ENCODE data around the gene ATP5PF.
"Not testable (repeated sequence)": the region's sequence is repeated elsewhere in the genome, so short reads cannot be mapped to it uniquely, and the experiment has no call there.

ATP5PF gene, protein sequence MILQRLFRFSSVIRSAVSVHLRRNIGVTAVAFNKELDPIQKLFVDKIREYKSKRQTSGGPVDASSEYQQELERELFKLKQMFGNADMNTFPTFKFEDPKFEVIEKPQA

GRCh38 chr21:25734904-25735645 is at the start of gene ATP5PF, which contains the start of gene GABPA:
ATP5PF (minus strand) TSS chr21:25734904; CDS start chr21:25729794, 5,110 bp downstream.
GABPA (plus strand) TSS chr21:25734972; CDS start chr21:25741599, 6,627 bp downstream.
- DNase-seq = peak; percentile 98

DNA sequence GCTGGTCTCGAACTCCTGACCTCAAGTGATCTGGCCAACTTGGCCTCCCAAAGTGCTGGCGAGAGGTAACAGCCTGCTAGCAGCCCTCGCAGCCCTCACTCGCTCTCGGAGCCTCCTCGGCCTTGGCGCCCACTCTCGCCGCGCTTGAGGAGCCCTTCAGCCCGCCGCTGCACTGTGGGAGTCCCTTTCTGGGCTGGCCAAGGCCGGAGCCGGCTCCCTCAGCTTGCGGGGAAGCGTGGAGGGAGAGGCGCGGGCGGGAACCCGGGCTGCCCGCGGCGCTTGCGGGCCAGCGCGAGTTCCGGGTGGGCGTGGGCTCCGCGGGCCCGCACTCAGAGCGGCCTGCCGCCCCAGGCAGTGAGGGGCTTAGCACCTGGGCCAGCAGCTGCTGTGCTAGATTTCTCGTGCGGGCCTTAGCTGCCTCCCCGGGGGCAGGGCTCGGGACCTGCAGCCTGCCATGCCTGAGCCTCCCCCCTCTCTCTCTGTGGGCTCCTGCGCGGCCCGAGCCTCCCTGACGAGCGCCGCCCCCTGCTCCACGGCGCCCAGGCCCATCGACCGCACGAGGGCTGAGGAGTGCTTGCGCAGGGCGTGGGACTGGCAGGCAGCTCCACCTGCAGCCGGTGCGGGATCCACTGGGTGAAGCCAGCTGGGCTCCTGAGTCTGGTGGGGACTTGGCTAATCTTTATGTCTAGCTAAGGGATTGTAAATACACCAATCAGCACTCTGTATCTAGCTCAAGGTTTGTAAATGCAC is 43.6 kb upstream of the ATP5PF start:
- DNase-seq = not testable (repeated sequence)

DNA sequence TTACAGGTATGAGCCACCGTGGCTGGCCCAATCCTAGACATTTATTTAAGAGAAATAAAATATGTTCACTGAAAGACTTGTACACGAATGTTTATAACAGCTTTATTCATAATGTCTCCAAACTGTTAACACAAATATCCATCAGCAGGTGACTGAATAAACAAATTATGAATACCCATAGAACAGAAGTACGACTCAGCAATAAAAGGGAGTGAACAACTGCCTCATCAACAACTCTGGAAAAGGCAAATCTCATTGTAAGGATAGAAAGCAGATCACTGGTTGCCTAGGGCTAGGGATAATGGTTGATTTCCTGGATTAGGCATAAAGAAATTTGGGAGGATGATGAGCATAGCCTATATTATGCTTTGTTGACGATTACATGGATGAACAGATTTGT is 41.7 kb upstream of the ATP5PF start:
- DNase-seq = no peak

DNA sequence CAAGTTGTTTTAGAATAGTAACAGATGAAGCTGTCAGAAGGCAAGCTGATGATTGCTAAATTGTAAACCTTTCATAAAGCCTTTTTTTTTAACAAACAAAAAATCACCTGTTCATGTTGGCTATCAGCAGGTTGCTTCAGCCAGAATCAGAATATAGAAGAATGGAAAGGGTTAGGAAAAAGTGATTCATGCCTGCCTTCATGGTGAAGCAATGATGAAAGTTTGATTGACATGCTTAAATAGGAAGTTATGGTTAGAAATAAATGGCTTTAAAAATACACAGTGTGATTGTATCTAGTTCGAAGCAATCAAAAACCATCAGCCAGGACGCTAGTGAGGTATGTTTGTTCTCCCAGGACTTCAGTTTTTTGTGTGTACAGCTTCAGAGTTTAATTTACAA is 38.0 kb upstream of the ATP5PF start:
- no peak for DNase-seq

DNA sequence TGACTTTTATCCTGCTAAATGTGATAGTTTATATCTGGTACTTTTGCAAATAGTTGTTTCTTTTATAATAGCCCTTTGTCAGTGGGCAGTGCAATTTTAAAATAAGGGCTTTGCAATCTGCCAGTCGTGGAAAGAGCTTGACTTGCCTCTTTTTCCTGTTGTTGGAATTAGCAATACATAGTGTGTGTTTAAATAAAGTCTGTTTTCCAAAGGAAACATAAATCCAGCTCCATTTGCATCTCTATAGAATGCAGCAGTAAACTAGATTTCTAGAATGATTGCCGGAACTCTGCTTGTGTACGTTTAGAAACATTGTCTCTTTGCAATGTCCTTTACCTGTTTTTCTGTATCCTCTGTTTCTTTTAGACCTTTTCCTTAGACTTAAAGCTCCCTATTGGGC is 33.2 kb upstream of the ATP5PF start:
- no peak for DNase-seq

DNA sequence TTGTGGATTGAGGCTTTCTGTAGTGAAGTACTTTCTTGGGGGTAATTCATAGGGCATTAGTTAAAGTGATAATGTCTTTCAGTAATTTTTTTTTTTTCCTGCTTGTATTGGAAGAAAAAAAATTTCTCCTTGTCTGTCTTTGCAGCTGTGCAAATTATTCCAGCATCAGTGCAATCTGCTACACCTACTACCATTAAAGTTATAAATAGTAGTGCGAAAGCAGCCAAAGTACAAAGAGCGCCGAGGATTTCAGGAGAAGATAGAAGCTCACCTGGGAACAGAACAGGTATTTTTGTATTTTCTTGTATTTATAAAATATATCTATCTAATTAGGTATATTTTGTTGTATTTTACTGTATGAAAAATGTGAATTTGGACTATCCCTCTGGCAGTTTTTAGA is 29.4 kb upstream of the ATP5PF start:
- DNase-seq = no peak

- no peak for DNase-seq
Measured at GRCh38 chr21:25760677-25761076, 26.0 kb upstream of the ATP5PF start.

GRCh38 chr21:25760061-25760460 is 25.4 kb upstream of the ATP5PF start:
- no peak for DNase-seq

- no peak for DNase-seq
Measured at GRCh38 chr21:25759573-25759972, 24.9 kb upstream of the ATP5PF start.

DNA sequence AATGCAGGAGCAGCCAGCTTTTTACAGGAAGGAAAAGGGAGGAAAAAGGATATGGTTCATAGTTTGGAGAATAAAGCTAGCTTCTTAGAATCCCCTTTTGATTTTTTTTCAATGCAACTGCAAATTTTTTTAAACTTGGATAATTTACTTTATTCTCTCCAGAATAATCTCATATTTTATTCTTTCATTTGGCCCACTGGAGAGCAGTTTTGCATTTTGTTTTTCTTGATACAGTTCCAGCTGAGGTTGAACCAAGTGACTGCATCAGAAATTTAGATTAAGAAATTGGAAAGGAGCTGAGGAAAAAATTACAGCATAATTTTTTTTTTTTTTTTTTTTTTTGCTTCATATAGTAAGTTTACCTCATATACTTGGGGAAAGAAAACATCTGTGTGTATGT is 22.8 kb upstream of the ATP5PF start:
- DNase-seq = no peak

GRCh38 chr21:25756190-25756932 is 21.7 kb upstream of the ATP5PF start:
- no peak for DNase-seq

- DNase-seq = no peak
Measured at GRCh38 chr21:25752416-25752815, 17.7 kb upstream of the ATP5PF start.

- DNase-seq = no peak
Measured at GRCh38 chr21:25750085-25750484, 15.4 kb upstream of the ATP5PF start.

DNA sequence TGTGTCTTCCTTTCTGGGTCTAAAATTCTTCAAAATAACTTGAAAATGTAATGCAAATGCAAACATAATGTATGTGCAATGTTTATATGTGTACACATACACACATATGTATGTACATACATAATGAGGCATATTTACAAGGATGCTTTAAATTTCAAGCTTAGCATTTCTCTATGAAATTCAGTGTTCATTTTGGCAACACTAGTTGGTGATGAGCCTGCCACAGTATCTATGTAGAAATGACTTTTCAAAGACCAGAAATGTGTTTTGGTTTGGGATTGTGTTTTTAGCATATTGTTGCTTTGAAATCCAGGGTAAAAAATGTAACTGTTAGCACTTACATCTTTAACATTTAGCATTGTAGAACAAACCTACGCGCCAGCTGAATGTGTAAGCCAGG is 10.2 kb upstream of the ATP5PF start:
- DNase-seq = no peak

DNA sequence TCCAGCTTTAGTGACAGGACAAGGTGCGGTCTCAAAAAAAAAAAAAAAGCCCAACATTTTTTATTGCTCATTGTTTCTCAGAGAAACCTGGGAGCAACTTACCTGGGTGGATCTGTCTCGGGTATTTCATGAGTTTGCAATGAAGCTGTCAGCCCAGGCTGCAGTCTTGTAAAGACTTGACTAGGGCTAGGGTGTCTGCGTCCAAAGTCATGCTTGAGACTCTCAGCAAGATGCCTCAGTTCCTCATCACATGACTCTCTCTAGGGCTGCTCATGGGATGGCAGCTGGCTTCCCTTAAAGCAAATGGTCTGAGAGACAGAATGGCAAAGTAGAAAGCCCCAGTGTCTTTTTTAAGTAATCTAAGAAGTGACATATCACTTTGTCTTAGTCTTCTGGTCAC is 8.2 kb upstream of the ATP5PF start:
- no peak for DNase-seq

- no peak for DNase-seq
Measured at GRCh38 chr21:25737421-25737820, 2.7 kb upstream of the ATP5PF start.

GRCh38 chr21:25735646-25736597 is 1.2 kb upstream of the ATP5PF start:
- DNase-seq = peak; percentile 61 to 79

DNA sequence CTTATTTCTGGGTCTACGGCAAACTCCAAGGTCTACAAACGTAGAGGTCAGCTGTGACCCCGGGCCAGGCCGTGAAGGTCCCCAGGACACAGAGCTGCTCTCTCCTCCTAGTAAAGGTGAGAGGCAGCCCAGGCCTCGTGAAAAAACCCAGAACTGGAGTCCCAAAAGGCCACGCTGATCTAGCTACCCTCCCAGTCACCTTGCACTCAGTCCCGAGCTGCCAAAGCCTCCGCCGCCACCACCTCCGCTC is 125 bp downstream of the ATP5PF start:
- DNase-seq = no peak

GRCh38 chr21:25733859-25734653 is 648 bp downstream of the ATP5PF start:
- peak in 1 of 2 donors; percentile 27 for DNase-seq

GRCh38 chr21:25732091-25732760 is 2.5 kb downstream of the ATP5PF start:
- DNase-seq = no peak

- peak in 1 of 2 donors; percentile 1 for DNase-seq
Measured at GRCh38 chr21:25722631-25723030, 12.1 kb downstream of the ATP5PF start.
